GM19025 (cell line): ENCODE measurements around the gene AKAP9.
"Not testable (repeated sequence)": the region's sequence is repeated elsewhere in the genome, so short reads cannot be mapped to it uniquely, and the experiment has no call there.

Experiments used
- ATAC-seq: cut with Tn5 transposase; IDR thresholded peaks from one replicate; pipeline ENCODE4 v1.9.1; 2021; ENCODE audit warnings: mild to moderate bottlenecking, low read depth, moderate library complexity; ENCODE audit not compliant: unreplicated experiment

AKAP9 gene

GRCh38 chr7:91999631-92000565 is 59.2 kb downstream of the AKAP9 start:
- no peak for ATAC-seq

- no peak for ATAC-seq
These were observed 62.1 kb downstream of the AKAP9 start for GRCh38 chr7:92002720-92003119.

- ATAC-seq = no peak
These were observed 65.4 kb downstream of the AKAP9 start for GRCh38 chr7:92006046-92006445.

- ATAC-seq = no peak
These were observed 69.6 kb downstream of the AKAP9 start for GRCh38 chr7:92010215-92010614.

- ATAC-seq = no peak
These were observed 72.9 kb downstream of the AKAP9 start for GRCh38 chr7:92013611-92014010.

GRCh38 chr7:92020636-92021035 is 80.0 kb downstream of the AKAP9 start:
- ATAC-seq = no peak

- ATAC-seq = no peak
These were observed 84.6 kb downstream of the AKAP9 start for GRCh38 chr7:92025260-92025659.

- not testable (repeated sequence) for ATAC-seq
These were observed 86.0 kb downstream of the AKAP9 start for GRCh38 chr7:92026635-92027034.

- ATAC-seq = not testable (repeated sequence)
These were observed 86.5 kb downstream of the AKAP9 start for GRCh38 chr7:92027128-92027527.

GRCh38 chr7:92028226-92028625 is 87.6 kb downstream of the AKAP9 start:
- no peak for ATAC-seq

GRCh38 chr7:92028686-92029085 is 88.0 kb downstream of the AKAP9 start:
- ATAC-seq = no peak

GRCh38 chr7:92034116-92034515 is 93.5 kb downstream of the AKAP9 start:
- no peak for ATAC-seq

GRCh38 chr7:92035576-92035975 is 94.9 kb downstream of the AKAP9 start:
- no peak for ATAC-seq

GRCh38 chr7:92039900-92040299 is 99.2 kb downstream of the AKAP9 start:
- no peak for ATAC-seq

- no peak for ATAC-seq
These were observed 101.5 kb downstream of the AKAP9 start for GRCh38 chr7:92042056-92042737.

GRCh38 chr7:92043098-92043497 is 102.4 kb downstream of the AKAP9 start:
- ATAC-seq = no peak

GRCh38 chr7:92043637-92044036 is 103.0 kb downstream of the AKAP9 start:
- ATAC-seq = no peak

- ATAC-seq = no peak
These were observed 103.5 kb downstream of the AKAP9 start for GRCh38 chr7:92044148-92044547.

GRCh38 chr7:92044940-92045339 is 104.3 kb downstream of the AKAP9 start:
- no peak for ATAC-seq

- no peak for ATAC-seq
These were observed 111.0 kb downstream of the AKAP9 start for GRCh38 chr7:92051655-92052054.

GRCh38 chr7:92052159-92052558 is 111.5 kb downstream of the AKAP9 start:
- no peak for ATAC-seq

GRCh38 chr7:92052684-92053083 is 112.0 kb downstream of the AKAP9 start:
- no peak for ATAC-seq
